ENCODE data around the gene CREB5.

CREB5 gene

DNA sequence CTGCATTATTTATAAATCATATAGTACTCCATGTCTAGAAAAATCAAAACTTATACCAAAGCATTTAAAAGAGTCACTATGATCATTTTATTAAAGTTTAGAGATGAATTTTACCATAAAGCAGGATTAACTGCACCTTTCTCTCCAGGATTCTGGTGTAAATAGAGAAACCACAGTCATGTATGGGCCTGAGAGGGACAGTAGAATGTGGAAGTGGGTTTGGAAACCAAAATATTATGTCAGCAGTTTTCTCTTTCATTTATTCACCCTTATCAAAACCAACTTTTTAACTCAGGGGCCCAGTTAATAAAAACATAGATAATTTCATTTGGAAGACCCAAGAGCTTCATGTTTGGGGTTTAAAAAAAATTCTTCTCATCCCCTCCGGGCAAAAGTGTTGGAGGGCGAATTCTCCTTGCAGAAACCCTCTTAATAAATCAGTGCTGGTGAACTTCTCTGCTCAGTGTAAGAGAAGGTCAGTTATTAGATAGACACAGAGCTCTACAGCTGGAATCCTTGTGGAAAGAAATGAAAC, 266.2 kb downstream of the CREB5 start:
- DNase-seq, result no peak

DNA sequence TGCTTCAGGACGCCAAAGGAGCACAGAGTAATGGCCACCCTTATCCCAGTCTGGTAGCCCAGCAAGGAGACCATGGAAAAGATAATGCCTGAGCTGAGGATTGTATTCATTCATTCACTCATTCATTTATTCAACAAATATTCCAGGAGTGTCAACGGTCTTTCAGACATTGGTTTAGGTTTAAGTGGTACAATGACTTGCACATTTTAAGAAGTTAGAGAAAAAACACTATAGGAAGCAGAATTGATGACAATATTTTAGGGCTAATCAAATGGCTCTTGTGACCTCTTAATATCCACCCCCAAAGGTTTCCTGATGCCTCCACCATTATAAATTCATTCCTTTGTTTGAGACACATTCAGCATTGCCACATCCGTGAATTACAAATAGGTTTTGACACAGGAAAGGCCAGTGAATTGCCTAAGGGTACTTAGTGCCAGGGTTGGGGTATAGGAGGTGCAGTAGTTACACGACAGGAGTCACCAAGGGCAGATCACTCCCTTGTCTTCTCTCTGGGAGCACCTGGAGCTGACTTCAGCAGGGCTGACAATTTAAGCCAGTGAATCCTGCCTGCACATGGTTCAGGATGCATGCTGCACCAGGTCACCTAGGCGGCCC, 269.5 kb downstream of the CREB5 start:
- Histone ChIP-seq H3K27ac (ENCODE audit: low read length) (no peak overlapping the region), H3K36me3 (ENCODE audit: insufficient read depth, low read length) (no peaks in the 10 kb centered on the region), H3K27me3 (ENCODE audit: insufficient read depth, low read length, poor library complexity) (peaks cover 8% of the 10 kb centered on the region), H3K9me3 (ENCODE audit: insufficient read depth, low read length, severe bottlenecking) (no peaks in the 10 kb centered on the region), H3K4me2 (ENCODE audit: insufficient read depth, low read length) (no peak overlapping the region), H2AFZ (ENCODE audit: low read depth, low read length) (no peak overlapping the region), H3K4me3 (ENCODE audit: low read depth in 1 of 2, low read length in 2 of 2) (no peak overlapping the region), H3K9ac (ENCODE audit: low read depth, low read length) (no peak overlapping the region), H4K20me1 (ENCODE audit: insufficient read depth, low read length) (no peaks in the 10 kb centered on the region), H3K4me1 (ENCODE audit: insufficient read depth, low read length) (no peaks in the 10 kb centered on the region), H3K79me2 (ENCODE audit: insufficient read depth, low read length) (no peaks in the 10 kb centered on the region)
- DNase-seq (no peak), ATAC-seq (ENCODE audit: insufficient read depth, low read depth) (no peak)
- TF ChIP-seq, protein P1, sequence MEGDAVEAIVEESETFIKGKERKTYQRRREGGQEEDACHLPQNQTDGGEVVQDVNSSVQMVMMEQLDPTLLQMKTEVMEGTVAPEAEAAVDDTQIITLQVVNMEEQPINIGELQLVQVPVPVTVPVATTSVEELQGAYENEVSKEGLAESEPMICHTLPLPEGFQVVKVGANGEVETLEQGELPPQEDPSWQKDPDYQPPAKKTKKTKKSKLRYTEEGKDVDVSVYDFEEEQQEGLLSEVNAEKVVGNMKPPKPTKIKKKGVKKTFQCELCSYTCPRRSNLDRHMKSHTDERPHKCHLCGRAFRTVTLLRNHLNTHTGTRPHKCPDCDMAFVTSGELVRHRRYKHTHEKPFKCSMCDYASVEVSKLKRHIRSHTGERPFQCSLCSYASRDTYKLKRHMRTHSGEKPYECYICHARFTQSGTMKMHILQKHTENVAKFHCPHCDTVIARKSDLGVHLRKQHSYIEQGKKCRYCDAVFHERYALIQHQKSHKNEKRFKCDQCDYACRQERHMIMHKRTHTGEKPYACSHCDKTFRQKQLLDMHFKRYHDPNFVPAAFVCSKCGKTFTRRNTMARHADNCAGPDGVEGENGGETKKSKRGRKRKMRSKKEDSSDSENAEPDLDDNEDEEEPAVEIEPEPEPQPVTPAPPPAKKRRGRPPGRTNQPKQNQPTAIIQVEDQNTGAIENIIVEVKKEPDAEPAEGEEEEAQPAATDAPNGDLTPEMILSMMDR (IDR thresholded peaks at IDR 0.05; ENCODE audit: borderline replicate concordance, extremely low read depth, low read length, poor library complexity, severe bottlenecking), result no peak
- no peak for TF ChIP-seq EZH2 (IDR thresholded peaks at IDR 0.05; ENCODE audit: borderline replicate concordance, low read depth, low read length, severe bottlenecking)

More for the DNA sequence above, 266.2 kb downstream of the CREB5 start:
- Histone ChIP-seq H3K79me2 (ENCODE audit: insufficient read depth, low read length) (no peaks in the 10 kb centered on the region), H3K9me3 (ENCODE audit: insufficient read depth, low read length, severe bottlenecking) (no peaks in the 10 kb centered on the region), H3K36me3 (ENCODE audit: insufficient read depth, low read length) (no peaks in the 10 kb centered on the region), H3K4me1 (ENCODE audit: insufficient read depth, low read length) (no peaks in the 10 kb centered on the region), H2AFZ (ENCODE audit: low read depth, low read length) (no peak overlapping the region), H3K27ac (ENCODE audit: low read length) (no peak overlapping the region), H3K4me2 (ENCODE audit: insufficient read depth, low read length) (no peak overlapping the region), H3K9ac (ENCODE audit: low read depth, low read length) (no peak overlapping the region), H3K27me3 (ENCODE audit: insufficient read depth, low read length, poor library complexity) (no peaks in the 10 kb centered on the region), H3K4me3 (ENCODE audit: low read depth in 1 of 2, low read length in 2 of 2) (no peak overlapping the region), H4K20me1 (ENCODE audit: insufficient read depth, low read length) (no peaks in the 10 kb centered on the region)
- TF ChIP-seq, protein P1 (IDR thresholded peaks at IDR 0.05; ENCODE audit: borderline replicate concordance, extremely low read depth, low read length, poor library complexity, severe bottlenecking), result no peak
- no peak for TF ChIP-seq EZH2 (IDR thresholded peaks at IDR 0.05; ENCODE audit: borderline replicate concordance, low read depth, low read length, severe bottlenecking)
- ATAC-seq (ENCODE audit: insufficient read depth, low read depth), result no peak

DNA sequence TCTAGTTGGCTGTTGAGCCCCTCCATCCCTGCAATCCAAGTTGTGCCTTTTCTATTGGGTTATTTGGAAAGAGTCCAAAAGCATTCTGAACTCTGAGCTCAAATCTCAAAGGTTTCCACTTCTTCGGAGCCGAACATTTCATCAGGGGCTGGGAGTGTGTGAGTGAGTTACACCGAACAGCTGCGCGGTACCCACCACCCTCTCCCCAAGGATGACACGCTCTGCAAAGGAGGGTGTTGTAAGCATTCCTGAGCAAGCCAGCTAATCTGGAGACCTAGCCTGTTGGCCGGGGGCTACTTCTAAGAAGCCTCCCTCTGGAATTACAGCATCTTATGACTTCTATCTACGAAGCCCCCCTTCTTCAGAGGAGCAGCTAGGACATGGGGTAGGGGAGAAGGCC, 270.5 kb downstream of the CREB5 start:
- H3K36me3 ChIP-seq (ENCODE audit: insufficient read depth, low read length), result no peaks in the 10 kb centered on the region
- H3K9me3 ChIP-seq (ENCODE audit: insufficient read depth, low read length, severe bottlenecking), result no peaks in the 10 kb centered on the region
- H3K4me3 ChIP-seq (ENCODE audit: low read depth in 1 of 2, low read length in 2 of 2), result no peak overlapping the region
- no peak overlapping the region for H3K27ac ChIP-seq (ENCODE audit: low read length)
- TF ChIP-seq, protein P1 (IDR thresholded peaks at IDR 0.05; ENCODE audit: borderline replicate concordance, extremely low read depth, low read length, poor library complexity, severe bottlenecking), result no peak
- no peak for TF ChIP-seq EZH2 (IDR thresholded peaks at IDR 0.05; ENCODE audit: borderline replicate concordance, low read depth, low read length, severe bottlenecking)
- H3K4me1 ChIP-seq (ENCODE audit: insufficient read depth, low read length), result no peaks in the 10 kb centered on the region
- H2AFZ ChIP-seq (ENCODE audit: low read depth, low read length), result no peak overlapping the region
- H3K79me2 ChIP-seq (ENCODE audit: insufficient read depth, low read length), result no peaks in the 10 kb centered on the region
- no peak overlapping the region for H3K9ac ChIP-seq (ENCODE audit: low read depth, low read length)
- H3K27me3 ChIP-seq (ENCODE audit: insufficient read depth, low read length, poor library complexity), result peaks cover 8% of the 10 kb centered on the region
- DNase-seq (no peak), ATAC-seq (ENCODE audit: insufficient read depth, low read depth) (no peak)
- no peak overlapping the region for H3K4me2 ChIP-seq (ENCODE audit: insufficient read depth, low read length)
- H4K20me1 ChIP-seq (ENCODE audit: insufficient read depth, low read length), result no peaks in the 10 kb centered on the region

Data from DND-41 (cell line).